WTC11 (cell line): ENCODE results near the gene GRM1. TPM values are rescaled to one million over a fixed set of nuclear protein-coding genes. Genes with fewer than 3 reads are reported as not detected.

Experiments
- ATAC-seq: fragments of 200-7000 bp; cut with Tn5 transposase; 2 replicates; pipeline ENCODE4 v1.10.0; 2021; ENCODE audit warnings: mild to moderate bottlenecking, moderate library complexity
- CTCF ChIA-PET: fragments of 300-600 bp; sonication (Branson Sonifier 250); formaldehyde crosslinking; loops from one replicate; lab custom pipeline; 2021; ENCODE audit warnings: antibody characterized with exemption; lab: Charles Lee
- POLR2A ChIA-PET: fragments of 350-600 bp; sonication (Branson Sonifier 250); formaldehyde crosslinking; loops from one replicate; lab custom pipeline; 2021; ENCODE audit warnings: antibody characterized with exemption; lab: Charles Lee
- DNase-seq: peaks from one replicate; pipeline ENCODE4 v3.0.0; 2021; ENCODE audit warnings: low spot score
- H3K27ac Mint-ChIP-seq: 2 replicates; pipeline ENCODE4 v1.8.0; 2021; ENCODE audit warnings: mixed read lengths
- H3K27me3 Mint-ChIP-seq: 2 replicates; pipeline ENCODE4 v1.8.0; 2021; ENCODE audit warnings: low read depth, mild to moderate bottlenecking, moderate library complexity, mixed read lengths
- H3K36me3 Mint-ChIP-seq: 2 replicates; pipeline ENCODE4 v1.8.0; 2021; ENCODE audit warnings: mixed read lengths
- H3K4me1 Mint-ChIP-seq: 2 replicates; pipeline ENCODE4 v1.8.0; 2022; ENCODE audit warnings: mixed read lengths
- H3K4me3 Mint-ChIP-seq: 2 replicates; pipeline ENCODE4 v1.8.0; 2021; ENCODE audit warnings: mild to moderate bottlenecking, moderate library complexity, mixed read lengths
- H3K9me3 Mint-ChIP-seq: 2 replicates; pipeline ENCODE4 v1.8.0; 2021; ENCODE audit warnings: mixed read lengths
- ATF1 ChIP-seq: sonication (generic); formaldehyde crosslinking; IDR thresholded peaks from 2 replicates; pipeline ENCODE4 v1.8.1; 2023; ENCODE audit warnings: mild to moderate bottlenecking, moderate library complexity, missing genetic modification reagents
- EMX1 ChIP-seq: fragments of 250-450 bp; sonication (Bioruptor Pico); IDR thresholded peaks from 2 replicates; pipeline ENCODE4 v1.8.0; 2021; ENCODE audit warnings: mild to moderate bottlenecking
- FOXK1 ChIP-seq: sonication (generic); formaldehyde crosslinking; IDR thresholded peaks from 2 replicates; pipeline ENCODE4 v1.8.0; 2022; ENCODE audit warnings: mild to moderate bottlenecking, moderate library complexity, missing genetic modification reagents
- NR1H2 ChIP-seq: sonication (generic); formaldehyde crosslinking; IDR thresholded peaks from 2 replicates; pipeline ENCODE4 v1.9.0; 2021; ENCODE audit warnings: mild to moderate bottlenecking, moderate library complexity, missing genetic modification reagents
- NR3C1 ChIP-seq: sonication (generic); formaldehyde crosslinking; conservative IDR thresholded peaks from 2 replicates; pipeline ENCODE4 v1.8.1; 2023; ENCODE audit warnings: low read depth, mild to moderate bottlenecking, missing genetic modification reagents
- OVOL2 ChIP-seq: fragments of 250-450 bp; sonication (Bioruptor Pico); IDR thresholded peaks from 2 replicates; pipeline ENCODE4 v1.9.0; 2021; ENCODE audit warnings: mild to moderate bottlenecking, borderline replicate concordance
- PRRX2 ChIP-seq: fragments of 250-450 bp; sonication (Bioruptor Pico); IDR thresholded peaks from 2 replicates; pipeline ENCODE4 v1.8.0; 2021; ENCODE audit warnings: mild to moderate bottlenecking
- RORB ChIP-seq: fragments of 250-450 bp; sonication (Bioruptor Pico); IDR thresholded peaks from 2 replicates; pipeline ENCODE4 v1.9.0; 2021; ENCODE audit warnings: mild to moderate bottlenecking
- SMAD3 ChIP-seq: sonication (generic); formaldehyde crosslinking; IDR thresholded peaks from 2 replicates; pipeline ENCODE4 v1.8.0; 2022; ENCODE audit warnings: missing genetic modification reagents, mild to moderate bottlenecking, borderline replicate concordance
- TCF7 ChIP-seq: sonication (generic); formaldehyde crosslinking; IDR thresholded peaks from 2 replicates; pipeline ENCODE4 v1.8.0; 2022; ENCODE audit warnings: mild to moderate bottlenecking, low read depth, missing genetic modification reagents, moderate library complexity
- TEAD4 ChIP-seq: sonication (generic); formaldehyde crosslinking; IDR thresholded peaks from 2 replicates; pipeline ENCODE4 v1.8.0; 2022; ENCODE audit warnings: mild to moderate bottlenecking, missing genetic modification reagents
- ZNF263 ChIP-seq: sonication (generic); formaldehyde crosslinking; IDR thresholded peaks from 2 replicates; pipeline ENCODE4 v1.8.1; 2022; ENCODE audit warnings: low read depth, mild to moderate bottlenecking, moderate library complexity, missing genetic modification reagents
- ZNF317 ChIP-seq: sonication (generic); formaldehyde crosslinking; IDR thresholded peaks from 2 replicates; pipeline ENCODE4 v1.8.1; 2023; ENCODE audit warnings: low read depth, mild to moderate bottlenecking, moderate library complexity, missing genetic modification reagents, borderline replicate concordance
- total RNA-seq: library from RNA; stranded (reverse); gene quantifications from 3 replicates; pipeline ENCODE4 v1.2.3, GENCODE V29; 2021
- TF ChIP-seq, protein P1 (sequence below): sonication (generic); formaldehyde crosslinking; IDR thresholded peaks from 2 replicates; pipeline ENCODE4 v1.8.0; 2022; ENCODE audit warnings: mild to moderate bottlenecking, missing genetic modification reagents
- TF ChIP-seq, protein P2 (sequence below): sonication (generic); formaldehyde crosslinking; IDR thresholded peaks from 2 replicates; pipeline ENCODE4 v1.8.0; 2023; ENCODE audit warnings: mild to moderate bottlenecking, missing genetic modification reagents
- TF ChIP-seq, protein P3 (sequence below): fragments of 250-450 bp; sonication (Bioruptor Pico); conservative IDR thresholded peaks from 2 replicates; pipeline ENCODE4 v1.9.0; 2021; ENCODE audit warnings: mild to moderate bottlenecking
- TF ChIP-seq, protein P4 (sequence below): sonication (generic); formaldehyde crosslinking; IDR thresholded peaks from 2 replicates; pipeline ENCODE4 v1.8.0; 2022; ENCODE audit warnings: missing genetic modification reagents
- TF ChIP-seq, protein P5 (sequence below): sonication (generic); formaldehyde crosslinking; IDR thresholded peaks from 2 replicates; pipeline ENCODE4 v1.8.1; 2022; ENCODE audit warnings: low read depth, mild to moderate bottlenecking, moderate library complexity, missing genetic modification reagents, borderline replicate concordance
- TF ChIP-seq, protein P6 (sequence below): sonication (generic); formaldehyde crosslinking; conservative IDR thresholded peaks from 2 replicates; pipeline ENCODE4 v1.8.1; 2022; ENCODE audit warnings: mild to moderate bottlenecking, missing genetic modification reagents
- TF ChIP-seq, protein P7 (sequence below): fragments of 250-450 bp; sonication (Bioruptor Pico); IDR thresholded peaks from 2 replicates; pipeline ENCODE4 v1.8.0; 2021; ENCODE audit warnings: mild to moderate bottlenecking
- TF ChIP-seq, protein P8 (sequence below): sonication (generic); formaldehyde crosslinking; IDR thresholded peaks from 2 replicates; pipeline ENCODE4 v1.8.1; 2022; ENCODE audit warnings: mild to moderate bottlenecking, moderate library complexity, missing genetic modification reagents

Gene GRM1
- total RNA-seq, 1 experiment from 2014 or later, result 0.46 TPM

DNA sequence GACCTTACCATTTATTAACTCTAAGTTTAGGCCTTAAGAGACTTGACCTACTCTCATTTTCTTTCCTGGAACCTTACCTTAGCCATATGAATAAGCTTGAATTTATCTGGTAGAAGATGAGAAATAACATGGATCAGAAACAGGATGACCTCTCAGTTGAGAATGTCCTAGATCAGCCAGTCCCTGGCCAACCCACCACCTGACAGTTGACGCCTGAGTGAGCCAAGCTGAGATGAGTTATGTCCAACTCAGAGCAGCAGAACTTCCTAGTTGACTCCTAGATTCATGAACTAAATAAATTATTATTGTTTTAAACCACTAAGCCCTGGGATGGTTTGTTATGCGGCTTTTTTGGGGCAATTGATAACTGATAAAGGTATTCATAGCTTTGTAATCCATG, 281.8 kb downstream of the GRM1 start:
- Mint-ChIP-seq H3K36me3 (no peaks in the 10 kb centered on the region), H3K4me3 (no peak overlapping the region), H3K27me3 (no peaks in the 10 kb centered on the region), H3K4me1 (no peaks in the 10 kb centered on the region), H3K9me3 (no peaks in the 10 kb centered on the region), H3K27ac (no peak overlapping the region)
- ChIA-PET CTCF (no interaction called here), POLR2A (no interaction called here)
- DNase-seq, result no peak
- TF ChIP-seq NR3C1, result no peak
- no peak for TF ChIP-seq ZNF317 (CRISPR knock-in tag)
- TF ChIP-seq, protein P1, sequence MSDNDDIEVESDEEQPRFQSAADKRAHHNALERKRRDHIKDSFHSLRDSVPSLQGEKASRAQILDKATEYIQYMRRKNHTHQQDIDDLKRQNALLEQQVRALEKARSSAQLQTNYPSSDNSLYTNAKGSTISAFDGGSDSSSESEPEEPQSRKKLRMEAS (CRISPR knock-in tag), result no peak
- TF ChIP-seq, protein P2, sequence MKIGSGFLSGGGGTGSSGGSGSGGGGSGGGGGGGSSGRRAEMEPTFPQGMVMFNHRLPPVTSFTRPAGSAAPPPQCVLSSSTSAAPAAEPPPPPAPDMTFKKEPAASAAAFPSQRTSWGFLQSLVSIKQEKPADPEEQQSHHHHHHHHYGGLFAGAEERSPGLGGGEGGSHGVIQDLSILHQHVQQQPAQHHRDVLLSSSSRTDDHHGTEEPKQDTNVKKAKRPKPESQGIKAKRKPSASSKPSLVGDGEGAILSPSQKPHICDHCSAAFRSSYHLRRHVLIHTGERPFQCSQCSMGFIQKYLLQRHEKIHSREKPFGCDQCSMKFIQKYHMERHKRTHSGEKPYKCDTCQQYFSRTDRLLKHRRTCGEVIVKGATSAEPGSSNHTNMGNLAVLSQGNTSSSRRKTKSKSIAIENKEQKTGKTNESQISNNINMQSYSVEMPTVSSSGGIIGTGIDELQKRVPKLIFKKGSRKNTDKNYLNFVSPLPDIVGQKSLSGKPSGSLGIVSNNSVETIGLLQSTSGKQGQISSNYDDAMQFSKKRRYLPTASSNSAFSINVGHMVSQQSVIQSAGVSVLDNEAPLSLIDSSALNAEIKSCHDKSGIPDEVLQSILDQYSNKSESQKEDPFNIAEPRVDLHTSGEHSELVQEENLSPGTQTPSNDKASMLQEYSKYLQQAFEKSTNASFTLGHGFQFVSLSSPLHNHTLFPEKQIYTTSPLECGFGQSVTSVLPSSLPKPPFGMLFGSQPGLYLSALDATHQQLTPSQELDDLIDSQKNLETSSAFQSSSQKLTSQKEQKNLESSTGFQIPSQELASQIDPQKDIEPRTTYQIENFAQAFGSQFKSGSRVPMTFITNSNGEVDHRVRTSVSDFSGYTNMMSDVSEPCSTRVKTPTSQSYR (CRISPR knock-in tag), result no peak
- TF ChIP-seq, protein P3, sequence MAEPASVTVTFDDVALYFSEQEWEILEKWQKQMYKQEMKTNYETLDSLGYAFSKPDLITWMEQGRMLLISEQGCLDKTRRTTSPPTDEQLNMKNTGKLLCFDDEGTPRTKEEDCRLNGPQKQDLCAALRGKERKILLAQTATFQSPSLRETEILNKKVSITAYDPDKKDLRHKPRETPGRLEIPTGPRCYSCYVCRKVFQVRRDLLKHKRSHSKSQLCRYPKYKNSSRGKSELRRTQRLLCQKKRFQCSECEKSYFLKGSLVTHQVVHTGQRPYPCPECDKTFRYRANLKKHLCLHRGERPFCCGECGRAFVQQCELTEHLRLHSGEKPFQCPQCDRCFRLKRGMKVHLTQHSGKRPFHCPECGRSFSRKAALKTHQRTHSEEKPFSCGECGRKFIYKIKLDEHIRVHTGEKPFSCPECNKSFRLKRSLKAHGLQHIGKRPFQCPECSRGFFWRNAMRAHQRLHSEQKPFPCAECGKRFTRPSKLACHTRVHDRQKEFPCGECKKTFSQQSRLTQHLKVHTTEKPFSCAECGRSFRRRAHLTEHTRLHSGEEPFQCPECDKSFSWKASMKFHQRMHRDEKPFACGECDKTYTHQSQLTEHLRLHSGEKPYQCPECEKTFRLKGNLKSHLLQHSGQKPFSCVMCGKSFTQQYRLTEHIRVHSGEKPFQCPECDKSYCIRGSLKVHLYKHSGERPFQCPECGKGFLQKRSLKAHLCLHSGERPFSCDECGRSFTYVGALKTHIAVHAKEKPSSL (CRISPR knock-in tag), result no peak
- TF ChIP-seq SMAD3 (CRISPR knock-in tag), result no peak
- no peak for TF ChIP-seq TCF7
- ATAC-seq, result no peak

DNA sequence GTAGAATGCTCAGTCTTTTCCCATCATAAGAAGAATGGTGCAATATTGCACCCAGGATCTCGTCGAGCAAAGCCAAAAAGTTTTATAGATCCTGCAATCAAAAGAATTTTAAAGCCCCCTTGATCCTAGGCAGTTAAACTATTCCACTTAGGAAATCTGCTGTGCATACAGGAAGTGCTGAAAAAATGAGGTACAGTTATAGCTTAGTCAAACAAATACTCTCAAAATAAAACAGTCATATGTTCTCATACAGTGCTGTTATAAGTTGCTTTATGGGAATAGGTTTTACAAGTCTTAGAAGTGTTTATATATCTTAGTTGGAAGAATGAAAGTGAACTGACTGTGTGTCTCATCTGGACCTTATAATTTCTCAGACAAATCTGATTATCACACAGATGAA, 282.2 kb downstream of the GRM1 start:
- POLR2A ChIA-PET, result no interaction called here
- no peak for ATAC-seq
- Mint-ChIP-seq H3K9me3 (no peaks in the 10 kb centered on the region), H3K27ac (no peak overlapping the region), H3K4me3 (no peak overlapping the region), H3K27me3 (no peaks in the 10 kb centered on the region)
- CTCF ChIA-PET, result no interaction called here
- TF ChIP-seq ATF1 (CRISPR knock-in tag), result no peak
- TF ChIP-seq, protein P4, sequence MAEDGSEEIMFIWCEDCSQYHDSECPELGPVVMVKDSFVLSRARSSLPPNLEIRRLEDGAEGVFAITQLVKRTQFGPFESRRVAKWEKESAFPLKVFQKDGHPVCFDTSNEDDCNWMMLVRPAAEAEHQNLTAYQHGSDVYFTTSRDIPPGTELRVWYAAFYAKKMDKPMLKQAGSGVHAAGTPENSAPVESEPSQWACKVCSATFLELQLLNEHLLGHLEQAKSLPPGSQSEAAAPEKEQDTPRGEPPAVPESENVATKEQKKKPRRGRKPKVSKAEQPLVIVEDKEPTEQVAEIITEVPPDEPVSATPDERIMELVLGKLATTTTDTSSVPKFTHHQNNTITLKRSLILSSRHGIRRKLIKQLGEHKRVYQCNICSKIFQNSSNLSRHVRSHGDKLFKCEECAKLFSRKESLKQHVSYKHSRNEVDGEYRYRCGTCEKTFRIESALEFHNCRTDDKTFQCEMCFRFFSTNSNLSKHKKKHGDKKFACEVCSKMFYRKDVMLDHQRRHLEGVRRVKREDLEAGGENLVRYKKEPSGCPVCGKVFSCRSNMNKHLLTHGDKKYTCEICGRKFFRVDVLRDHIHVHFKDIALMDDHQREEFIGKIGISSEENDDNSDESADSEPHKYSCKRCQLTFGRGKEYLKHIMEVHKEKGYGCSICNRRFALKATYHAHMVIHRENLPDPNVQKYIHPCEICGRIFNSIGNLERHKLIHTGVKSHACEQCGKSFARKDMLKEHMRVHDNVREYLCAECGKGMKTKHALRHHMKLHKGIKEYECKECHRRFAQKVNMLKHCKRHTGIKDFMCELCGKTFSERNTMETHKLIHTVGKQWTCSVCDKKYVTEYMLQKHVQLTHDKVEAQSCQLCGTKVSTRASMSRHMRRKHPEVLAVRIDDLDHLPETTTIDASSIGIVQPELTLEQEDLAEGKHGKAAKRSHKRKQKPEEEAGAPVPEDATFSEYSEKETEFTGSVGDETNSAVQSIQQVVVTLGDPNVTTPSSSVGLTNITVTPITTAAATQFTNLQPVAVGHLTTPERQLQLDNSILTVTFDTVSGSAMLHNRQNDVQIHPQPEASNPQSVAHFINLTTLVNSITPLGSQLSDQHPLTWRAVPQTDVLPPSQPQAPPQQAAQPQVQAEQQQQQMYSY (CRISPR knock-in tag), result no peak
- TF ChIP-seq, protein P5, sequence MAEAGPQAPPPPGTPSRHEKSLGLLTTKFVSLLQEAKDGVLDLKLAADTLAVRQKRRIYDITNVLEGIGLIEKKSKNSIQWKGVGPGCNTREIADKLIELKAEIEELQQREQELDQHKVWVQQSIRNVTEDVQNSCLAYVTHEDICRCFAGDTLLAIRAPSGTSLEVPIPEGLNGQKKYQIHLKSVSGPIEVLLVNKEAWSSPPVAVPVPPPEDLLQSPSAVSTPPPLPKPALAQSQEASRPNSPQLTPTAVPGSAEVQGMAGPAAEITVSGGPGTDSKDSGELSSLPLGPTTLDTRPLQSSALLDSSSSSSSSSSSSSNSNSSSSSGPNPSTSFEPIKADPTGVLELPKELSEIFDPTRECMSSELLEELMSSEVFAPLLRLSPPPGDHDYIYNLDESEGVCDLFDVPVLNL, result no peak
- TF ChIP-seq OVOL2 (CRISPR knock-in tag), result no peak
- TF ChIP-seq, protein P6, sequence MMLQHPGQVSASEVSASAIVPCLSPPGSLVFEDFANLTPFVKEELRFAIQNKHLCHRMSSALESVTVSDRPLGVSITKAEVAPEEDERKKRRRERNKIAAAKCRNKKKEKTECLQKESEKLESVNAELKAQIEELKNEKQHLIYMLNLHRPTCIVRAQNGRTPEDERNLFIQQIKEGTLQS (CRISPR knock-in tag), result no peak
- TF ChIP-seq NR1H2, result no peak
- TF ChIP-seq EMX1 (CRISPR knock-in tag), result no peak
- TF ChIP-seq, protein P3 (CRISPR knock-in tag), result no peak
- TF ChIP-seq FOXK1 (CRISPR knock-in tag), result no peak
- TF ChIP-seq ZNF263 (CRISPR knock-in tag), result no peak
- TF ChIP-seq, protein P7, sequence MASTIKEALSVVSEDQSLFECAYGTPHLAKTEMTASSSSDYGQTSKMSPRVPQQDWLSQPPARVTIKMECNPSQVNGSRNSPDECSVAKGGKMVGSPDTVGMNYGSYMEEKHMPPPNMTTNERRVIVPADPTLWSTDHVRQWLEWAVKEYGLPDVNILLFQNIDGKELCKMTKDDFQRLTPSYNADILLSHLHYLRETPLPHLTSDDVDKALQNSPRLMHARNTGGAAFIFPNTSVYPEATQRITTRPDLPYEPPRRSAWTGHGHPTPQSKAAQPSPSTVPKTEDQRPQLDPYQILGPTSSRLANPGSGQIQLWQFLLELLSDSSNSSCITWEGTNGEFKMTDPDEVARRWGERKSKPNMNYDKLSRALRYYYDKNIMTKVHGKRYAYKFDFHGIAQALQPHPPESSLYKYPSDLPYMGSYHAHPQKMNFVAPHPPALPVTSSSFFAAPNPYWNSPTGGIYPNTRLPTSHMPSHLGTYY (CRISPR knock-in tag), result no peak
- no peak for TF ChIP-seq PRRX2 (CRISPR knock-in tag)
- TF ChIP-seq TEAD4 (CRISPR knock-in tag), result no peak
- no peak for TF ChIP-seq RORB (CRISPR knock-in tag)
- TF ChIP-seq, protein P8, sequence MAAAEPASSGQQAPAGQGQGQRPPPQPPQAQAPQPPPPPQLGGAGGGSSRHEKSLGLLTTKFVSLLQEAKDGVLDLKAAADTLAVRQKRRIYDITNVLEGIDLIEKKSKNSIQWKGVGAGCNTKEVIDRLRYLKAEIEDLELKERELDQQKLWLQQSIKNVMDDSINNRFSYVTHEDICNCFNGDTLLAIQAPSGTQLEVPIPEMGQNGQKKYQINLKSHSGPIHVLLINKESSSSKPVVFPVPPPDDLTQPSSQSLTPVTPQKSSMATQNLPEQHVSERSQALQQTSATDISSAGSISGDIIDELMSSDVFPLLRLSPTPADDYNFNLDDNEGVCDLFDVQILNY (CRISPR knock-in tag), result no peak
- TF ChIP-seq, all 79 proteins: peak for 0
- DNase-seq, result no peak
- no peaks in the 10 kb centered on the region for H3K36me3 Mint-ChIP-seq
- no peaks in the 10 kb centered on the region for H3K4me1 Mint-ChIP-seq
